ENCODE data around the gene CLEC17A.

CLEC17A gene

GRCh38 chr19:14566712-14567077 lies 16.2 kb upstream of the CLEC17A start:
- no peak overlapping the region for H3K27ac ChIP-seq (ENCODE audit: extremely low read depth, low read depth, low read length)
- H3K4me1 ChIP-seq (ENCODE audit: control insufficient read depth, insufficient read depth, low read length), result peaks cover 4% of the 10 kb centered on the region; the same call in 1 of the 2 replicates
- H3K9me3 ChIP-seq (ENCODE audit: control insufficient read depth, insufficient read depth, low read depth, low read length), result no peaks in the 10 kb centered on the region
- TF ChIP-seq ZNF341 (tag by site-specific recombination; IDR thresholded peaks at IDR 0.05; ENCODE audit: low read depth) (no peak), ZBTB21 (tag by site-specific recombination; IDR thresholded peaks at IDR 0.05) (no peak), ZNF664 (tag by site-specific recombination; IDR thresholded peaks at IDR 0.05) (no peak), ZNF311 (tag by site-specific recombination; IDR thresholded peaks at IDR 0.05; ENCODE audit: borderline replicate concordance) (no peak), ZNF155 (tag by site-specific recombination; IDR thresholded peaks at IDR 0.05) (no peak), ZNF548 (tag by site-specific recombination; IDR thresholded peaks at IDR 0.05) (no peak), ZNF639 (tag by site-specific recombination; IDR thresholded peaks at IDR 0.05) (no peak), ZSCAN18 (tag by site-specific recombination; IDR thresholded peaks at IDR 0.05) (no peak), FEZF1 (tag by site-specific recombination; IDR thresholded peaks at IDR 0.05) (no peak), ZNF239 (tag by site-specific recombination; IDR thresholded peaks at IDR 0.05) (no peak), ZNF324 (tag by site-specific recombination; IDR thresholded peaks at IDR 0.05) (no peak), ZNF214 (tag by site-specific recombination; IDR thresholded peaks at IDR 0.05; ENCODE audit: borderline replicate concordance) (no peak), SP7 (tag by site-specific recombination; IDR thresholded peaks at IDR 0.05) (no peak), ZNF747 (tag by site-specific recombination; IDR thresholded peaks at IDR 0.05) (no peak), ZNF362 (tag by site-specific recombination; IDR thresholded peaks at IDR 0.05) (no peak), ZNF292 (tag by site-specific recombination; IDR thresholded peaks at IDR 0.05; ENCODE audit: borderline replicate concordance, low read depth) (no peak), ZNF175 (tag by site-specific recombination; IDR thresholded peaks at IDR 0.05) (no peak), ZNF16 (tag by site-specific recombination; IDR thresholded peaks at IDR 0.05; ENCODE audit: low read depth) (no peak)
- TF ChIP-seq, protein P1, sequence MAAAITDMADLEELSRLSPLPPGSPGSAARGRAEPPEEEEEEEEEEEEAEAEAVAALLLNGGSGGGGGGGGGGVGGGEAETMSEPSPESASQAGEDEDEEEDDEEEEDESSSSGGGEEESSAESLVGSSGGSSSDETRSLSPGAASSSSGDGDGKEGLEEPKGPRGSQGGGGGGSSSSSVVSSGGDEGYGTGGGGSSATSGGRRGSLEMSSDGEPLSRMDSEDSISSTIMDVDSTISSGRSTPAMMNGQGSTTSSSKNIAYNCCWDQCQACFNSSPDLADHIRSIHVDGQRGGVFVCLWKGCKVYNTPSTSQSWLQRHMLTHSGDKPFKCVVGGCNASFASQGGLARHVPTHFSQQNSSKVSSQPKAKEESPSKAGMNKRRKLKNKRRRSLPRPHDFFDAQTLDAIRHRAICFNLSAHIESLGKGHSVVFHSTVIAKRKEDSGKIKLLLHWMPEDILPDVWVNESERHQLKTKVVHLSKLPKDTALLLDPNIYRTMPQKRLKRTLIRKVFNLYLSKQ (tag by site-specific recombination; IDR thresholded peaks at IDR 0.05; ENCODE audit: borderline replicate concordance), result no peak
- TF ChIP-seq, protein P2, sequence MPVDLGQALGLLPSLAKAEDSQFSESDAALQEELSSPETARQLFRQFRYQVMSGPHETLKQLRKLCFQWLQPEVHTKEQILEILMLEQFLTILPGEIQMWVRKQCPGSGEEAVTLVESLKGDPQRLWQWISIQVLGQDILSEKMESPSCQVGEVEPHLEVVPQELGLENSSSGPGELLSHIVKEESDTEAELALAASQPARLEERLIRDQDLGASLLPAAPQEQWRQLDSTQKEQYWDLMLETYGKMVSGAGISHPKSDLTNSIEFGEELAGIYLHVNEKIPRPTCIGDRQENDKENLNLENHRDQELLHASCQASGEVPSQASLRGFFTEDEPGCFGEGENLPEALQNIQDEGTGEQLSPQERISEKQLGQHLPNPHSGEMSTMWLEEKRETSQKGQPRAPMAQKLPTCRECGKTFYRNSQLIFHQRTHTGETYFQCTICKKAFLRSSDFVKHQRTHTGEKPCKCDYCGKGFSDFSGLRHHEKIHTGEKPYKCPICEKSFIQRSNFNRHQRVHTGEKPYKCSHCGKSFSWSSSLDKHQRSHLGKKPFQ (tag by site-specific recombination; IDR thresholded peaks at IDR 0.05), result no peak
- POLR2A ChIA-PET, result no interaction called here
- CTCF ChIA-PET, result interaction anchor here (4.8 kb wide), 1 partner anchor 10 kb away, joined by 19 read pairs; no protein-coding TSS in a partner anchor
- H3K36me3 ChIP-seq (ENCODE audit: control insufficient read depth in 2 of 2, insufficient read depth in 1 of 2, low read length in 2 of 2), result peaks cover 0 to 42% of the 10 kb centered on the region in 2 experiments; a peak in 2 of 3 replicates
- no peak overlapping the region for H3K4me3 ChIP-seq (ENCODE audit: low read depth, low read length)
